Measurements from ENCODE around the gene ADAMTS13. TPM values are rescaled to one million over a fixed set of nuclear protein-coding genes. Genes with fewer than 3 reads are reported as not detected.

The ADAMTS13 gene
- total RNA-seq, 1 experiment from 2014 or later: 12.0 TPM

GRCh38 chr9:133508046-133508445 lies 85.9 kb downstream of the ADAMTS13 start:
- ATAC-seq: no peak
- no peak overlapping the region for H3K4me3 Mint-ChIP-seq
- peaks cover 10% of the 10 kb centered on the region for H3K4me1 Mint-ChIP-seq
- POLR2A ChIA-PET: no interaction called here
- H3K27me3 Mint-ChIP-seq (ENCODE audit: low read depth): no peaks in the 10 kb centered on the region
- no peak overlapping the region for H3K27ac Mint-ChIP-seq
- peaks cover 7% of the 10 kb centered on the region; the same call in 1 of the 2 replicates for H3K9me3 Mint-ChIP-seq
- no peak for DNase-seq (ENCODE audit: low spot score)
- CTCF ChIA-PET: no interaction called here
- TF ChIP-seq NR3C1 (CRISPR knock-in tag; conservative IDR thresholded peaks at IDR 0.05; ENCODE audit: low read depth) (no peak), IRF2 (CRISPR knock-in tag; IDR thresholded peaks at IDR 0.05; ENCODE audit: borderline replicate concordance, low read depth) (no peak), MYBL2 (CRISPR knock-in tag; IDR thresholded peaks at IDR 0.05) (no peak), PREB (CRISPR knock-in tag; IDR thresholded peaks at IDR 0.05; ENCODE audit: borderline replicate concordance) (no peak), ZNF263 (CRISPR knock-in tag; IDR thresholded peaks at IDR 0.05; ENCODE audit: low read depth) (no peak), SMAD4 (CRISPR knock-in tag; IDR thresholded peaks at IDR 0.05) (no peak), ZNF121 (CRISPR knock-in tag; IDR thresholded peaks at IDR 0.05) (no peak), E2F1 (CRISPR knock-in tag; IDR thresholded peaks at IDR 0.05) (no peak), FOXP1 (CRISPR knock-in tag; IDR thresholded peaks at IDR 0.05; ENCODE audit: borderline replicate concordance) (no peak), ZNF396 (CRISPR knock-in tag; IDR thresholded peaks at IDR 0.05; ENCODE audit: borderline replicate concordance) (no peak), TCF7 (CRISPR knock-in tag; IDR thresholded peaks at IDR 0.05; ENCODE audit: low read depth) (no peak), GTF2I (CRISPR knock-in tag; conservative IDR thresholded peaks at IDR 0.05) (no peak), ARID4B (CRISPR knock-in tag; IDR thresholded peaks at IDR 0.05; ENCODE audit: borderline replicate concordance) (no peak), NFYB (CRISPR knock-in tag; conservative IDR thresholded peaks at IDR 0.05; ENCODE audit: low read depth) (no peak), E2F4 (CRISPR knock-in tag; IDR thresholded peaks at IDR 0.05; ENCODE audit: borderline replicate concordance, low read depth) (no peak), FOXP4 (CRISPR knock-in tag; IDR thresholded peaks at IDR 0.05) (no peak), ESRRA (CRISPR knock-in tag; IDR thresholded peaks at IDR 0.05; ENCODE audit: borderline replicate concordance) (no peak), ZBTB21 (CRISPR knock-in tag; IDR thresholded peaks at IDR 0.05; ENCODE audit: borderline replicate concordance) (no peak)
- TF ChIP-seq, protein P1, sequence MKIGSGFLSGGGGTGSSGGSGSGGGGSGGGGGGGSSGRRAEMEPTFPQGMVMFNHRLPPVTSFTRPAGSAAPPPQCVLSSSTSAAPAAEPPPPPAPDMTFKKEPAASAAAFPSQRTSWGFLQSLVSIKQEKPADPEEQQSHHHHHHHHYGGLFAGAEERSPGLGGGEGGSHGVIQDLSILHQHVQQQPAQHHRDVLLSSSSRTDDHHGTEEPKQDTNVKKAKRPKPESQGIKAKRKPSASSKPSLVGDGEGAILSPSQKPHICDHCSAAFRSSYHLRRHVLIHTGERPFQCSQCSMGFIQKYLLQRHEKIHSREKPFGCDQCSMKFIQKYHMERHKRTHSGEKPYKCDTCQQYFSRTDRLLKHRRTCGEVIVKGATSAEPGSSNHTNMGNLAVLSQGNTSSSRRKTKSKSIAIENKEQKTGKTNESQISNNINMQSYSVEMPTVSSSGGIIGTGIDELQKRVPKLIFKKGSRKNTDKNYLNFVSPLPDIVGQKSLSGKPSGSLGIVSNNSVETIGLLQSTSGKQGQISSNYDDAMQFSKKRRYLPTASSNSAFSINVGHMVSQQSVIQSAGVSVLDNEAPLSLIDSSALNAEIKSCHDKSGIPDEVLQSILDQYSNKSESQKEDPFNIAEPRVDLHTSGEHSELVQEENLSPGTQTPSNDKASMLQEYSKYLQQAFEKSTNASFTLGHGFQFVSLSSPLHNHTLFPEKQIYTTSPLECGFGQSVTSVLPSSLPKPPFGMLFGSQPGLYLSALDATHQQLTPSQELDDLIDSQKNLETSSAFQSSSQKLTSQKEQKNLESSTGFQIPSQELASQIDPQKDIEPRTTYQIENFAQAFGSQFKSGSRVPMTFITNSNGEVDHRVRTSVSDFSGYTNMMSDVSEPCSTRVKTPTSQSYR (CRISPR knock-in tag; IDR thresholded peaks at IDR 0.05): no peak
- TF ChIP-seq, protein P2, sequence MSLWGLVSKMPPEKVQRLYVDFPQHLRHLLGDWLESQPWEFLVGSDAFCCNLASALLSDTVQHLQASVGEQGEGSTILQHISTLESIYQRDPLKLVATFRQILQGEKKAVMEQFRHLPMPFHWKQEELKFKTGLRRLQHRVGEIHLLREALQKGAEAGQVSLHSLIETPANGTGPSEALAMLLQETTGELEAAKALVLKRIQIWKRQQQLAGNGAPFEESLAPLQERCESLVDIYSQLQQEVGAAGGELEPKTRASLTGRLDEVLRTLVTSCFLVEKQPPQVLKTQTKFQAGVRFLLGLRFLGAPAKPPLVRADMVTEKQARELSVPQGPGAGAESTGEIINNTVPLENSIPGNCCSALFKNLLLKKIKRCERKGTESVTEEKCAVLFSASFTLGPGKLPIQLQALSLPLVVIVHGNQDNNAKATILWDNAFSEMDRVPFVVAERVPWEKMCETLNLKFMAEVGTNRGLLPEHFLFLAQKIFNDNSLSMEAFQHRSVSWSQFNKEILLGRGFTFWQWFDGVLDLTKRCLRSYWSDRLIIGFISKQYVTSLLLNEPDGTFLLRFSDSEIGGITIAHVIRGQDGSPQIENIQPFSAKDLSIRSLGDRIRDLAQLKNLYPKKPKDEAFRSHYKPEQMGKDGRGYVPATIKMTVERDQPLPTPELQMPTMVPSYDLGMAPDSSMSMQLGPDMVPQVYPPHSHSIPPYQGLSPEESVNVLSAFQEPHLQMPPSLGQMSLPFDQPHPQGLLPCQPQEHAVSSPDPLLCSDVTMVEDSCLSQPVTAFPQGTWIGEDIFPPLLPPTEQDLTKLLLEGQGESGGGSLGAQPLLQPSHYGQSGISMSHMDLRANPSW (CRISPR knock-in tag; conservative IDR thresholded peaks at IDR 0.05; ENCODE audit: low read depth): no peak
- no peaks in the 10 kb centered on the region for H3K36me3 Mint-ChIP-seq
